Neural cell (in vitro differentiated cells): ENCODE measurements around the gene WDR93. TPM values are rescaled to one million over a fixed set of nuclear protein-coding genes. Genes with fewer than 3 reads are reported as not detected.
A peak's percentile ranks its signal among the peaks of the same experiment; 100 is the strongest.

ENCODE experiments used
- H2AFZ ChIP-seq: fragments of 200-600, 300-800 bp; sonication (generic), shearing (Covaris generic); 2 replicates; pipeline ENCODE4 v1.6.0; 2014; ENCODE audit warnings: low read depth, mild to moderate bottlenecking, antibody characterized with exemption, low read length, moderate library complexity
- H3F3A ChIP-seq: fragments of 200-600 bp; shearing (Covaris generic); 2 replicates; pipeline ENCODE4 v1.6.1; 2016; ENCODE audit warnings: mild to moderate bottlenecking, moderate library complexity, mixed read lengths, antibody characterized with exemption, low read length; ENCODE audit not compliant: insufficient read depth, poor library complexity, severe bottlenecking
- H3K27ac ChIP-seq: fragments of 200-600, 300-800 bp; sonication (generic), shearing (Covaris generic); 2 replicates; pipeline ENCODE4 v1.5.1; 2014; ENCODE audit warnings: mild to moderate bottlenecking, low read length, moderate library complexity
- H3K27me3 ChIP-seq: fragments of 300-800, 200-600 bp; sonication (generic), shearing (Covaris generic); 2 replicates; pipeline ENCODE4 v1.6.0; 2014; ENCODE audit warnings: mild to moderate bottlenecking, low read depth, low read length, moderate library complexity; ENCODE audit not compliant: insufficient read depth
- H3K36me3 ChIP-seq: fragments of 300-800, 200-600 bp; sonication (generic), shearing (Covaris generic); 2 replicates; pipeline ENCODE4 v1.5.1; 2014; ENCODE audit warnings: mild to moderate bottlenecking, antibody characterized with exemption, low read length, moderate library complexity; ENCODE audit not compliant: insufficient read depth
- H3K4me2 ChIP-seq: fragments of 300-800, 200-600 bp; sonication (generic), shearing (Covaris generic); 2 replicates; pipeline ENCODE4 v1.6.0; 2014; ENCODE audit warnings: mild to moderate bottlenecking, low read length
- H3K4me3 ChIP-seq: fragments of 300-800, 200-600 bp; sonication (generic), shearing (Covaris generic); 2 replicates; pipeline ENCODE4 v1.5.1; 2014; ENCODE audit warnings: mild to moderate bottlenecking, low read length, moderate library complexity
- H3K79me2 ChIP-seq: fragments of 200-600 bp; shearing (Covaris generic); replicated peaks from 2 replicates; pipeline ENCODE4 v1.6.0; 2014; ENCODE audit warnings: mild to moderate bottlenecking, low read length, moderate library complexity; ENCODE audit not compliant: insufficient read depth
- H3K9ac ChIP-seq: fragments of 300-800, 200-600 bp; sonication (generic), shearing (Covaris generic); 2 replicates; pipeline ENCODE4 v1.6.1; 2016; ENCODE audit warnings: mild to moderate bottlenecking, low read length, mixed read lengths
- H3K9me2 ChIP-seq: fragments of 200-600 bp; shearing (Covaris generic); 2 replicates; pipeline ENCODE4 v1.6.1; 2016; ENCODE audit warnings: mild to moderate bottlenecking, low read length, mixed read lengths; ENCODE audit not compliant: insufficient read depth
- H3K9me3 ChIP-seq: fragments of 200-600, 300-800 bp; sonication (generic), shearing (Covaris generic); 2 replicates; pipeline ENCODE4 v1.6.1; 2016; ENCODE audit warnings: mild to moderate bottlenecking, mixed run types, low read length, moderate library complexity, mixed read lengths
- H4K20me1 ChIP-seq: fragments of 200-600 bp; shearing (Covaris generic); 2 replicates; pipeline ENCODE4 v1.6.1; 2016; ENCODE audit warnings: mild to moderate bottlenecking, mixed run types; ENCODE audit not compliant: insufficient read depth
- EP300 ChIP-seq: fragments of 450-650 bp; conservative IDR thresholded peaks from 2 replicates; pipeline ENCODE4 v1.6.1; 2014; ENCODE audit warnings: antibody characterized with exemption, mild to moderate bottlenecking, moderate library complexity; ENCODE audit not compliant: poor library complexity, severe bottlenecking
- EZH2 ChIP-seq: fragments of 200-600, 300-800 bp; shearing (Covaris generic), sonication (generic); IDR thresholded peaks from 2 replicates; pipeline ENCODE4 v1.6.1; 2014; ENCODE audit warnings: antibody characterized with exemption, low read length, borderline replicate concordance, mild to moderate bottlenecking; ENCODE audit not compliant: insufficient read depth, poor library complexity, severe bottlenecking
- MXI1 ChIP-seq: fragments of 450-650 bp; conservative IDR thresholded peaks from 2 replicates; pipeline ENCODE4 v1.6.1; 2014; ENCODE audit warnings: antibody characterized with exemption, mild to moderate bottlenecking; ENCODE audit not compliant: poor library complexity, severe bottlenecking
- POLR2AphosphoS5 ChIP-seq: IDR thresholded peaks from 2 replicates; pipeline ENCODE4 v1.6.1; 2012
- RAD21 ChIP-seq: fragments of 450-650 bp; conservative IDR thresholded peaks from 2 replicates; pipeline ENCODE4 v1.6.1; 2014; ENCODE audit warnings: antibody characterized with exemption, mild to moderate bottlenecking, moderate library complexity
- SMC3 ChIP-seq: fragments of 450-650 bp; conservative IDR thresholded peaks from 2 replicates; pipeline ENCODE4 v1.6.1; 2014; ENCODE audit warnings: antibody characterized with exemption, mild to moderate bottlenecking, moderate library complexity; ENCODE audit not compliant: poor library complexity
- TAF1 ChIP-seq: IDR thresholded peaks from 2 replicates; pipeline ENCODE4 v1.6.1; 2012; ENCODE audit warnings: low read depth
- polyA plus RNA-seq: library from polyadenylated mRNA; depleted of rRNA; stranded (reverse); fragments of >200 nt; gene quantifications from 2 replicates; pipeline ENCODE4 v1.2.3, GENCODE V29; 2014
- TF ChIP-seq, protein P1 (sequence below): fragments of 450-650 bp; IDR thresholded peaks from 2 replicates; pipeline ENCODE4 v1.5.1; 2014; ENCODE audit warnings: antibody characterized with exemption, mild to moderate bottlenecking, moderate library complexity; ENCODE audit not compliant: poor library complexity, severe bottlenecking
- TF ChIP-seq, protein P2 (sequence below): IDR thresholded peaks from 2 replicates; pipeline ENCODE4 v1.6.1; 2012; ENCODE audit warnings: borderline replicate concordance

The WDR93 gene
- polyA plus RNA-seq, 1 donor from 2014 or later, result 0.41 TPM

- H3K79me2 ChIP-seq, result no peaks in the 10 kb centered on the region
- no peaks in the 10 kb centered on the region for H3K36me3 ChIP-seq
- H3K27ac ChIP-seq, result no peak overlapping the region
- H3K4me2 ChIP-seq, result no peak overlapping the region
- TF ChIP-seq RAD21 (no peak), MXI1 (no peak), TAF1 (no peak), EP300 (no peak), POLR2AphosphoS5 (no peak), SMC3 (no peak), EZH2 (no peak)
- TF ChIP-seq, protein P1, sequence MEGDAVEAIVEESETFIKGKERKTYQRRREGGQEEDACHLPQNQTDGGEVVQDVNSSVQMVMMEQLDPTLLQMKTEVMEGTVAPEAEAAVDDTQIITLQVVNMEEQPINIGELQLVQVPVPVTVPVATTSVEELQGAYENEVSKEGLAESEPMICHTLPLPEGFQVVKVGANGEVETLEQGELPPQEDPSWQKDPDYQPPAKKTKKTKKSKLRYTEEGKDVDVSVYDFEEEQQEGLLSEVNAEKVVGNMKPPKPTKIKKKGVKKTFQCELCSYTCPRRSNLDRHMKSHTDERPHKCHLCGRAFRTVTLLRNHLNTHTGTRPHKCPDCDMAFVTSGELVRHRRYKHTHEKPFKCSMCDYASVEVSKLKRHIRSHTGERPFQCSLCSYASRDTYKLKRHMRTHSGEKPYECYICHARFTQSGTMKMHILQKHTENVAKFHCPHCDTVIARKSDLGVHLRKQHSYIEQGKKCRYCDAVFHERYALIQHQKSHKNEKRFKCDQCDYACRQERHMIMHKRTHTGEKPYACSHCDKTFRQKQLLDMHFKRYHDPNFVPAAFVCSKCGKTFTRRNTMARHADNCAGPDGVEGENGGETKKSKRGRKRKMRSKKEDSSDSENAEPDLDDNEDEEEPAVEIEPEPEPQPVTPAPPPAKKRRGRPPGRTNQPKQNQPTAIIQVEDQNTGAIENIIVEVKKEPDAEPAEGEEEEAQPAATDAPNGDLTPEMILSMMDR, result no peak
- TF ChIP-seq, protein P2, sequence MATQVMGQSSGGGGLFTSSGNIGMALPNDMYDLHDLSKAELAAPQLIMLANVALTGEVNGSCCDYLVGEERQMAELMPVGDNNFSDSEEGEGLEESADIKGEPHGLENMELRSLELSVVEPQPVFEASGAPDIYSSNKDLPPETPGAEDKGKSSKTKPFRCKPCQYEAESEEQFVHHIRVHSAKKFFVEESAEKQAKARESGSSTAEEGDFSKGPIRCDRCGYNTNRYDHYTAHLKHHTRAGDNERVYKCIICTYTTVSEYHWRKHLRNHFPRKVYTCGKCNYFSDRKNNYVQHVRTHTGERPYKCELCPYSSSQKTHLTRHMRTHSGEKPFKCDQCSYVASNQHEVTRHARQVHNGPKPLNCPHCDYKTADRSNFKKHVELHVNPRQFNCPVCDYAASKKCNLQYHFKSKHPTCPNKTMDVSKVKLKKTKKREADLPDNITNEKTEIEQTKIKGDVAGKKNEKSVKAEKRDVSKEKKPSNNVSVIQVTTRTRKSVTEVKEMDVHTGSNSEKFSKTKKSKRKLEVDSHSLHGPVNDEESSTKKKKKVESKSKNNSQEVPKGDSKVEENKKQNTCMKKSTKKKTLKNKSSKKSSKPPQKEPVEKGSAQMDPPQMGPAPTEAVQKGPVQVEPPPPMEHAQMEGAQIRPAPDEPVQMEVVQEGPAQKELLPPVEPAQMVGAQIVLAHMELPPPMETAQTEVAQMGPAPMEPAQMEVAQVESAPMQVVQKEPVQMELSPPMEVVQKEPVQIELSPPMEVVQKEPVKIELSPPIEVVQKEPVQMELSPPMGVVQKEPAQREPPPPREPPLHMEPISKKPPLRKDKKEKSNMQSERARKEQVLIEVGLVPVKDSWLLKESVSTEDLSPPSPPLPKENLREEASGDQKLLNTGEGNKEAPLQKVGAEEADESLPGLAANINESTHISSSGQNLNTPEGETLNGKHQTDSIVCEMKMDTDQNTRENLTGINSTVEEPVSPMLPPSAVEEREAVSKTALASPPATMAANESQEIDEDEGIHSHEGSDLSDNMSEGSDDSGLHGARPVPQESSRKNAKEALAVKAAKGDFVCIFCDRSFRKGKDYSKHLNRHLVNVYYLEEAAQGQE, result no peak
- no peak overlapping the region for H3K9ac ChIP-seq
- no peaks in the 10 kb centered on the region for H3K9me3 ChIP-seq
- no peaks in the 10 kb centered on the region for H4K20me1 ChIP-seq
- peaks cover 3% of the 10 kb centered on the region for H3K27me3 ChIP-seq
- no peak overlapping the region for H2AFZ ChIP-seq
- H3K4me3 ChIP-seq, result no peak overlapping the region
- H3F3A ChIP-seq, result no peaks in the 10 kb centered on the region
- no peaks in the 10 kb centered on the region for H3K9me2 ChIP-seq
Measured at GRCh38 chr15:89774492-89774891, 83.9 kb downstream of the WDR93 start.

DNA sequence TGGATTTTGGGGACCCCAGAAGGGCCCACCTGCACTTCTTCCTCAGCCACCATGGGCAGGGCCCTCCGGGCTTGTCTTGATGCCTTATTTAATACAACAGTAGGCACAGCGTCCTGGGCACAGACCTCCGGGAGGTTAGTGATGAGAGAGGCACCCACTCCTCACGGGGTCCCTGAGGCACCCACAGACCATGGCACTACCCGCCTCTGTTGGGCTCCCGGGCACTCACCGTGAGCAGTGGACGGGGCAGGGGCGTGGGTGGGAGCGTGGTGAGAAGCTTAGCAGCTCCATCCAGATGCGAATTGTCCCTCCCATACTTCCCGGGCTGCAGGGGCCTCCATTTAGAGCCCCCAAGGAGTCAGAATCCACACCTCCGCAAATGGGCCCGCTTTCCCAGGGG, 85.2 kb downstream of the WDR93 start:
- Histone ChIP-seq H3K27ac (no peak overlapping the region), H3K79me2 (no peaks in the 10 kb centered on the region), H3K9me2 (no peaks in the 10 kb centered on the region), H3K36me3 (no peaks in the 10 kb centered on the region), H3K4me3 (peak overlapping the region; percentile 77), H3F3A (no peaks in the 10 kb centered on the region), H4K20me1 (no peaks in the 10 kb centered on the region), H3K27me3 (peaks cover 3% of the 10 kb centered on the region), H3K4me2 (no peak overlapping the region), H2AFZ (peak overlapping the region; percentile 32), H3K9me3 (no peaks in the 10 kb centered on the region), H3K9ac (no peak overlapping the region)
- TF ChIP-seq EP300 (no peak), RAD21 (no peak), SMC3 (no peak), TAF1 (no peak), EZH2 (no peak), MXI1 (no peak), POLR2AphosphoS5 (no peak)
- TF ChIP-seq, protein P1, result no peak
- TF ChIP-seq, protein P2, result no peak
